Measurements from ENCODE around the gene DNAAF1. TPM values are rescaled to one million over a fixed set of nuclear protein-coding genes. Genes with fewer than 3 reads are reported as not detected.

Gene DNAAF1
- total and polyA plus RNA-seq, 2 donors (not counting 3 experiments of a cell fraction or from before 2014, with no cell fraction given) = 0.01 TPM; not detected in 1

DNA sequence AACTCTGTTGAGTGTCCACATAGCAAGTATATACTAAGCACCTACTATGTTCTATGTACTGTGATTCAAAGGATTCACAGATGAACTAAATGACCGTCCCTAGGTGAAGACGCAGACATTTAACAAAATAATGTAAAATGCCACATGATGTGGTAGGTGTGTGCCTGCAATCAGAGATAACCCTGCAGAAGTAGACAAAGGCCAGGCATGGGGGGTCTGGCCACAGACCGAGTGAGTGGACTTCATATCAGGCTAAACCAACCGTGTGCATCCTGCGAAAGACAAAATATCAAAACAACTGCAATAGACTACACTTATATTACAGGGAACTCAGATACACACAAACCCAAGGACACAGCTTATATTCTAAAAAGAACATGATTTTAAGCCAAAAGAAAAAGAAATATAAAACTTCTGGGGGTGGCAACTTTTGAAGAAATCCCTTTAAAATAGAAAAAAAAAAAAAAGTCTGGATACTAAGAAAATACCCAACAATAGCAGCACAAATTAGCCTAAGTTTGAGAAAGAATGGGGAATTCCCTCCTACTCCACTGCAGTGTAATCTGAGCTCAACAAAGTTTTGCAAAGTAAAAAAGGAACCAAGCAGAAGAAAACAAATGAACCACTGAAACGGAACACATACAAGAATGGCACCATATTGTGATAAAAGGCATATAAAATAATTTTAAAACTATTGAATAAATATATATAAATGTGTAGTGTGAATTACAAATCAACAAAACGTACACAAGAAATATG, 12.4 kb upstream of the DNAAF1 start:
- POLR2A ChIA-PET = no interaction called here
- no peak overlapping the region for H2AFZ ChIP-seq (ENCODE audit: low read depth, low read length)
- no peak for DNase-seq (ENCODE audit: low read depth, low spot score)
- no peak overlapping the region for H3K4me2 ChIP-seq (ENCODE audit: insufficient read depth, low read length)
- dilution Hi-C loops (cut with MboI; ENCODE audit: extremely low pct_ligation_motif_present, low sequenced_read_pairs) (no loop called here), intact Hi-C loops (cut with micrococcal nuclease) (no loop called here)
- no peak overlapping the region for H3K4me3 ChIP-seq (replicated peaks in 1 of 3; ENCODE audit: insufficient read depth in 1 of 3, low read depth in 1 of 3, low read length in 3 of 3)
- BruUV-seq (replicated peaks) = no TSS peak
- H3K79me2 ChIP-seq (ENCODE audit: control insufficient read depth, insufficient read depth, low read length) = peaks cover 7% of the 10 kb centered on the region
- no peaks in the 10 kb centered on the region for H3K27me3 ChIP-seq (ENCODE audit: control insufficient read depth in 2 of 2, insufficient read depth in 2 of 2, low read length in 2 of 2)
- H3K36me3 ChIP-seq (ENCODE audit: control insufficient read depth in 2 of 2, extremely low read depth in 1 of 2, insufficient read depth in 2 of 2, low read length in 2 of 2) = peaks cover 0 to 10% of the 10 kb centered on the region in 2 experiments
- CTCF ChIA-PET = interaction anchor here (1.3 kb wide), 1 partner anchor 46 kb away, joined by 3 read pairs; no protein-coding TSS in a partner anchor
- H3K27ac ChIP-seq (ENCODE audit: insufficient read depth, low read depth, low read length) = no peak overlapping the region
- H3K9me1 ChIP-seq (replicated peaks; ENCODE audit: control insufficient read depth, extremely low read depth, insufficient read depth, low read length) = no peaks in the 10 kb centered on the region
- H4K20me1 ChIP-seq (replicated peaks; ENCODE audit: control insufficient read depth, extremely low read depth, insufficient read depth, low read length) = no peaks in the 10 kb centered on the region
- TF ChIP-seq MYC (IDR thresholded peaks at IDR 0.05; ENCODE audit: low read depth, low read length) = no peak
- TF ChIP-seq, protein P1, sequence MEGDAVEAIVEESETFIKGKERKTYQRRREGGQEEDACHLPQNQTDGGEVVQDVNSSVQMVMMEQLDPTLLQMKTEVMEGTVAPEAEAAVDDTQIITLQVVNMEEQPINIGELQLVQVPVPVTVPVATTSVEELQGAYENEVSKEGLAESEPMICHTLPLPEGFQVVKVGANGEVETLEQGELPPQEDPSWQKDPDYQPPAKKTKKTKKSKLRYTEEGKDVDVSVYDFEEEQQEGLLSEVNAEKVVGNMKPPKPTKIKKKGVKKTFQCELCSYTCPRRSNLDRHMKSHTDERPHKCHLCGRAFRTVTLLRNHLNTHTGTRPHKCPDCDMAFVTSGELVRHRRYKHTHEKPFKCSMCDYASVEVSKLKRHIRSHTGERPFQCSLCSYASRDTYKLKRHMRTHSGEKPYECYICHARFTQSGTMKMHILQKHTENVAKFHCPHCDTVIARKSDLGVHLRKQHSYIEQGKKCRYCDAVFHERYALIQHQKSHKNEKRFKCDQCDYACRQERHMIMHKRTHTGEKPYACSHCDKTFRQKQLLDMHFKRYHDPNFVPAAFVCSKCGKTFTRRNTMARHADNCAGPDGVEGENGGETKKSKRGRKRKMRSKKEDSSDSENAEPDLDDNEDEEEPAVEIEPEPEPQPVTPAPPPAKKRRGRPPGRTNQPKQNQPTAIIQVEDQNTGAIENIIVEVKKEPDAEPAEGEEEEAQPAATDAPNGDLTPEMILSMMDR (IDR thresholded peaks at IDR 0.05; ENCODE audit: extremely low read depth in 1 of 2, insufficient read depth in 1 of 2, low read depth in 1 of 2, low read length in 2 of 2) = no peak
- no peak for TF ChIP-seq GATA2 (IDR thresholded peaks at IDR 0.05; ENCODE audit: insufficient read depth, insufficient read length, low read depth, low read length)
- no peak for TF ChIP-seq POLR2AphosphoS5 (IDR thresholded peaks at IDR 0.05; ENCODE audit: insufficient read depth, low read depth, low read length)
- no peak for TF ChIP-seq JUN (IDR thresholded peaks at IDR 0.05; ENCODE audit: borderline replicate concordance, insufficient read depth, insufficient read length, low read depth)
- TF ChIP-seq EZH2 (IDR thresholded peaks at IDR 0.05; ENCODE audit: borderline replicate concordance, low read depth, low read length, severe bottlenecking) = no peak
- TF ChIP-seq, protein P2, sequence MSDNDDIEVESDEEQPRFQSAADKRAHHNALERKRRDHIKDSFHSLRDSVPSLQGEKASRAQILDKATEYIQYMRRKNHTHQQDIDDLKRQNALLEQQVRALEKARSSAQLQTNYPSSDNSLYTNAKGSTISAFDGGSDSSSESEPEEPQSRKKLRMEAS (IDR thresholded peaks at IDR 0.05; ENCODE audit: insufficient read depth, insufficient read length) = no peak
- no peak for TF ChIP-seq POLR2A (IDR thresholded peaks at IDR 0.05; ENCODE audit: low read depth, low read length)
- no peak for TF ChIP-seq FOS (IDR thresholded peaks at IDR 0.05; ENCODE audit: borderline replicate concordance, insufficient read depth, low read length)
- H3K4me1 ChIP-seq (ENCODE audit: control insufficient read depth, extremely low read depth, insufficient read depth, low read length) = no peaks in the 10 kb centered on the region
- no peak overlapping the region for H3K9ac ChIP-seq (replicated peaks; ENCODE audit: extremely low read depth, insufficient read depth, low read length)
- H3K9me3 ChIP-seq (replicated peaks; ENCODE audit: control insufficient read depth, insufficient read depth, low read length) = no peaks in the 10 kb centered on the region
- FAIRE-seq = no peak
